KBM-7 (cell line): ENCODE data around the gene SORCS2.

Experiments used
- DNase-seq: peaks from one replicate; pipeline ENCODE4 v3.0.0-alpha.2; 2015
- in situ Hi-C: fragments of 300-500 bp; cut with MboI; formaldehyde crosslinking; loops from 2 replicates; pipeline ENCODE4 v1.14.3; 2020; ENCODE audit warnings: low sequenced_read_pairs, low pct_unique_long_range_greater_than_20kb, mixed read lengths

SORCS2 gene

DNA sequence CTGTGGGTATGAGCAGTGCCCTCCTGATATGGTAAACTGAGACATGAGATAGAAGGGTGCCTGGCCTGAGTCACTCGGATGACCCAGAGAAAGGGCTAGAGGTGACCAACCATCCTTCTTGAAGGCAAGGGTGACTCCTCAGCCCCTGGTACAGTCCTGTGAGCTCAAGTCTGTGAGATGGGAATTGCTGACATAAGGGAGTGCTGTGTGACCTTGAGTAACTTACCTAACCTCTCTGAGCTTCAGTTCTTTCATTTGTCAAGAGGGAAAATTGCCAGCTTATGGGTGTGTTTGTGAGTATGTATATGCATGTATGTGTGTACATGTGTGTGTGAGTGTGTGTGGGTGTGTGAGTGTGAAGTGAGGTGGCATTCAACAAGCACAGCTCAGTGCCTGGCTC lies 452.8 kb downstream of the SORCS2 start:
- in situ Hi-C loops: no loop called here
- no peak for DNase-seq

DNA sequence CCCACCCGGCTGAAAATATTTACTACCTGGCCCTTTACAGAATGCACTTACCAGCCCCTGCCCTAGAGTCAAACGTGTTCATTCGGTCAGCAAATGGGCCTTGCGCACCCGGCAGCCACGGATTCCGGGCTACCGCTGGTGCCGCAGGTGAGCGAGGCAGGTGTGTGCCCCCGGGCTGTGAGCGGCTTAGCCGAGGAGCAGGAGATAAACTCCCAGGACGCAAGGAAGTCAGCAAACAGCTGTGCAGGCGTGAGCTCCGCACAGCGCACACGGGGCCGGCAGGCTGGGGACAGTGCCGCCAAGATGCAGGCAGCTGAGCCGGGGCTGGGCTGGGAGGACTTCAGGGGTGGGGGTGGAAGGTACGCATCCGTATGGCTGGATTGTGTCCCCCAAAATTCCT lies 453.6 kb downstream of the SORCS2 start:
- in situ Hi-C loops: no loop called here
- no peak for DNase-seq

GRCh38 chr4:7646384-7647061 lies 454.2 kb downstream of the SORCS2 start:
- in situ Hi-C loops: no loop called here

GRCh38 chr4:7647186-7647585 lies 454.8 kb downstream of the SORCS2 start:
- no peak for DNase-seq
- in situ Hi-C loops: no loop called here

More at GRCh38 chr4:7646384-7647061, 454.2 kb downstream of the SORCS2 start:
- no peak for DNase-seq

DNA sequence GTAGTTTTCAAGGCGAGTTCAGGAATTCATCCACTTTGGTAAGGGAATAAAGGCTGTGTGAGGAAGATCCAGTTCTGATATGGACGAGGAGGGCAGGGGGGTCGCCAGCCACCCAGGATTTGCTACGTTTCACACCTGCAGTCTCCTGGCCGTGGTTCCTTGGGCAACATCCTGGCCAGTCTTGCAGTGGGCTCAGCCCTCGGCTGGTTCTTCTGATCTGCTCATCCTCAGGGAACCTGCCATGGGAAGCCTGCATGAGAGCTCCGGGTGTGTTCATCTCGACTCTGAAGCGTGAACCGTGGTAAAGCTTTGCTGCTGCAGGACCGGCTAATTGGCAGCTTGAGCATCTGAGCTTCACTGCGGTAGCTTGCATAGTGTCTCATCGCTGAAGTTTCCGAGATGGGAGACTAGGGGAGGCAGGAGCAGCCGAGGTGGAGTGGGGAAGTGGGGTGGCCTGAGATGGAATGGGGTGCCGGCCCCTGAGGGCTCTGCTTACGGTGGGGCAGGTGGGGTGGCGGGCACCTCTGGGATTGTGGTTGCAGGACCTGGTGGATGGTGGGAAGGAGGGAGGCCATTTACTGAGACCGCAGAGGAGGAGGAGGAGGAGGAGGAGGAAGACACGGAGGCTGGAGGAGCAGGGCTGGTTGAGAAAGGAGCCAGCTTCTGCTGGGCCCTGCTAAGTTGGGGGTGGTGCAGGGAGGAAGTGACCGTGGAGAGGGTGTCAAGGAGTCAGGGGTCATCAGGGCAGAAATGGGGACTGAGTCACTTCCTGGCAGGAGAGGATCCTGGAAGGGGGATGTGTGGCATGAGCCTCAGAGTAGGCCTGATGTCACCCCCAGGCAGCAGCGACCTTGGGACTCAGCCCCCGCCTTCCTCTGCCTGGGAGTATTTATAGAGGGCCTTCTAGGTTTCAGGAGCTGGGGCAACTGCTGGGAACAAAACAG lies 455.5 kb downstream of the SORCS2 start:
- DNase-seq: peak; percentile 23
- in situ Hi-C loops: no loop called here

GRCh38 chr4:7648544-7649395 lies 456.4 kb downstream of the SORCS2 start:
- no peak for DNase-seq
- in situ Hi-C loops: no loop called here

- DNase-seq: no peak
- in situ Hi-C loops: no loop called here
Observed at GRCh38 chr4:7649411-7649740, 457.0 kb downstream of the SORCS2 start.

DNA sequence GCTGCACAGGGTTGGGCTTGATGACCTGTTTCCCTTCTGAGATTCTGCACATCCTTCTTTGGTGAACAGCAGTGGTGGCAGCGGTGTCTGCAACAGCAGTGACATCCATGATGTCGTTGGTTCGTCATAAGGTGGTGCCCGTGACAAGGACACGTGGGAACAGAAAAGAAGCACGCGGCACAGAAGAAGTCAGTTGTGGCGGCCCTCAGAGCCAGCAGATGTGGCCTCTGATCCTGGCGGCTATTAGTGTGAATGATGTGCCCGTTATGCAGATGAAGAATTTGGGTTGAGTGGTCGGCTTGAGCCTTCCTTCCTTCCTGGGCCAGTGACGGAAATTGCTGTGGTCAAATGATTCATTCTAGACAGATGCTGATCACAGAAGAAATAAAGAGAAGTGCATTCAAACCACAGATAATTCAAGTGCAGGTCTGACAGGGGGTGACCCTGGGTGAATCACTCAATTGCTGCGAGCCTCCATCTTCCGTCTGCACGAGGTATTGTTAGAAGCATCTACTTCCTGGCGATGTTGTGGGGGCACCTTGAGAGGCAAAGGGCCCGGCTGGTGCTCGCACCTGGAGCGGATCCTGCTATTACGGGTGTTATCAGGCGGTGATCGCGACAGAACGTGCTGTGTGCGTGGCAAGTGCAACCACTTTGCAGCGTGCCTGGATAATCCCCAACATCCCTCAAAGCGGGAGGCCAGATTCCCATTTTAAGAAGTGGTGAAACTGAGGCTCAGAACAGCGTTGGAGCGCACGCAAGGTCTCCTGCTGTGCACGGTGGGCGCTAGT lies 457.6 kb downstream of the SORCS2 start:
- peak; percentile 88 for DNase-seq
- in situ Hi-C loops: no loop called here

- DNase-seq: no peak
- in situ Hi-C loops: no loop called here
Observed at GRCh38 chr4:7650606-7651385, 458.5 kb downstream of the SORCS2 start.

- DNase-seq: no peak
- in situ Hi-C loops: no loop called here
Observed at GRCh38 chr4:7651461-7651921, 459.2 kb downstream of the SORCS2 start.

DNA sequence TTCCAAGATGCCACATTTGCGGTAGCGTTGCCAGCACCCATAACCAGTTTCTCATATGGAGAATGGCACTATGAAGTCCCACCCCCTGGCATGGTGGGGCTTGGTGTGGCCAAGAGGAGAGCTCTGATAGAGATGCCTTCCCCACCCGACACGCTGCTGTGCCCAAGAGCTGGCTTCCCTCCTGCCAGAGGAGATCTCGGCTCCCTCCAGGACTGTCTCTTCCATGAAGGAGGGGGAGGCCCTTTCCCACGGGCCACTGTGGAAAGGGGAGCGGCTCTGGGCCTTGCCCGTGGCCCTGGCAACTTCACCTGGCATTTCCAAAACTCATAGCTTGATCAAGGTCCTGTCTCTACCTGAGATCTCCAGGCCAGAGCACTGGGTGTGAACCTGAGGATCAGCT lies 459.7 kb downstream of the SORCS2 start:
- in situ Hi-C loops: no loop called here
- DNase-seq: no peak

DNA sequence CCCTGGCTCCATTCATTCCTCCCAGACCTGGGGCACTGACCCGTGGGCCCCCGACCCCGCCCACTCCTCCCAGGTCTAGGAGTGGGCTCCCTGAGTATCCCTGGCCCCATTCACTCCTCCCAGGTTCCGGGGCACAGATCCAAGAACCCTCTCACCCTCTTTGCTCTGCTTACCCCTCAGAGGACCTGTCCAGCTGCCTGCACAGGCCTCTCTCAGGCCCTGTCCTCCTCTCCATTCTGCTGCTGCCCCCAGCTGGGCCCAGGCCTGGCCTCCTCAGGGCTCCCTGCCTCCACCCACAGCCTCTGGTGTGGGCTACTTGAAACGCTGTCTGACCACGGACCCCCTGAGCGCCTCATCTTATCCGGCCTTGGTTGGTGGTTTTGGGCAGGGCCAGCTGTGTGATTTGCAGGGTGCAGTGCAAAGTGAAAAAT lies 460.1 kb downstream of the SORCS2 start:
- in situ Hi-C loops: no loop called here
- no peak for DNase-seq

GRCh38 chr4:7652906-7653305 lies 460.6 kb downstream of the SORCS2 start:
- in situ Hi-C loops: no loop called here
- DNase-seq: no peak

GRCh38 chr4:7653510-7654369 lies 461.4 kb downstream of the SORCS2 start:
- no peak for DNase-seq
- in situ Hi-C loops: no loop called here

DNA sequence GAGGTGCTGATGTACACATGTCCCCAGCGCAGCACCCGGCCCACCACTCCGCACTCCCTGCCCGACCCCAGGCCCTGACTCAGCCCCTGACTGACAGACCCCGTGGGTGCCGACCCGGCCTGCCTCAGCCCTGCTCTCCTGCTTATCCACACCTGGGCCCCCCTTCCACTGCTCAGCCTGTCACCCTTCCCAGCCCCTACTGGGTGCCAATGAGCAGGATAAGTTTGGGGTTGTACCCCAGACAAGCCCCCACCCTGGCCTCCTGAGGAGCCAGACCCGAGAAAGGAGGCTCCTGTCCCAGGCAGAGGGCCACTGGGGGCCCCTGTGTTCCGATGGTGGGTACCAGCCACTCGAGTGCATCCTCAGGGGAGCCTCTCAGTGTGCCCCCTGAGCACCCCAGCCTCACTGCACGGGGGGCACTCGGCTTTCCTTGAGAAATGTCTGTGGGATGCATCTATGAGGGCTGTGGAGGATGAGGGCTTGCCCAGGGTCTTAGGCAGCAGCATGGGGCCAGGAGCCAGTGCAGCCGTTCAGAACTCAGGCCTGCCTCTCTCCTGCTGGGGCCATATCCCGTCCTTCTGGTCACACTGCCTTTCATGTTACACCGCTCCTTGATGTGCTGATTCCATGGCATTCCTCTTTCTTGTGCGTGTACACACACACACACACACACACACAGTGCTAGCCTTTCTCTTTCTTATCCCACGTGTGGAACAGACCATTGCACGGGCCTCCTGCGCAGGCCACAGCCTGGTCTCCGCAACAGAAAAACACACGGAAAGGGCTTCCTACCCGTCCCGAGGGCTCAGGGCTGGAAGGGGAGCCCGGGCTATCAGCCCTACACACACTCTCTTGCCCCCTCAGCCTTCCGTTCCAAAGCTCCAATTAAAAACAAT lies 462.5 kb downstream of the SORCS2 start:
- DNase-seq: no peak
- in situ Hi-C loops: no loop called here

GRCh38 chr4:7655511-7656243 lies 463.3 kb downstream of the SORCS2 start:
- no peak for DNase-seq
- in situ Hi-C loops: no loop called here
